Naive B cell (primary cell): Measurements from ENCODE around the gene NPHS2. TPM values are rescaled to one million over a fixed set of nuclear protein-coding genes. Genes with fewer than 3 reads are reported as not detected.
A peak's percentile ranks its signal among the peaks of the same experiment; 100 is the strongest.
"Not testable (repeated sequence)": the region's sequence is repeated elsewhere in the genome, so short reads cannot be mapped to it uniquely, and the experiment has no call there.

Experiments used
- ATAC-seq, 2 donors: fragments of 150-1000 bp; cut with Tn5 transposase; 2 replicates each; pipeline ENCODE4 v1.10.0; 2021; ENCODE audit warnings: low read depth in 2 of 2, mild to moderate bottlenecking in 2 of 2, moderate library complexity in 2 of 2
- DNase-seq: peaks from one replicate; pipeline ENCODE4 v3.0.0; 2022
- H3K27ac Mint-ChIP-seq, 6 donors: one replicate each; pipeline ENCODE4 v1.8.0; 2020 to 2022; ENCODE audit warnings: mild to moderate bottlenecking in 6 of 6, mixed read lengths in 6 of 6, moderate library complexity in 5 of 6, inconsistent platforms in 2 of 6
- H3K27me3 Mint-ChIP-seq, 3 donors: one replicate each; pipeline ENCODE4 v1.8.0; 2021 to 2022; ENCODE audit warnings: mixed read lengths in 3 of 3, mild to moderate bottlenecking in 1 of 3
- H3K36me3 Mint-ChIP-seq, 2 donors: one replicate each; pipeline ENCODE4 v1.8.0; 2020 to 2022; ENCODE audit warnings: mixed read lengths in 2 of 2, inconsistent platforms in 1 of 2, mild to moderate bottlenecking in 1 of 2
- H3K4me1 Mint-ChIP-seq, 3 donors: one replicate each; pipeline ENCODE4 v1.8.0; 2020 to 2022; ENCODE audit warnings: mixed read lengths in 3 of 3, inconsistent platforms in 1 of 3, mild to moderate bottlenecking in 1 of 3, moderate library complexity in 1 of 3
- H3K4me3 Mint-ChIP-seq, 8 donors: one replicate each; pipeline ENCODE4 v1.8.0; 2020 to 2022; ENCODE audit warnings: mild to moderate bottlenecking in 8 of 8, mixed read lengths in 8 of 8, moderate library complexity in 8 of 8, inconsistent platforms in 2 of 8
- H3K9me3 Mint-ChIP-seq, 7 donors: one replicate each; pipeline ENCODE4 v1.8.0; 2020 to 2022; ENCODE audit warnings: mixed read lengths in 7 of 7, mild to moderate bottlenecking in 5 of 7, inconsistent platforms in 2 of 7, moderate library complexity in 1 of 7
- polyA plus RNA-seq, 6 donors: library from polyadenylated mRNA; unstranded; fragments of 300-500 nt; fragmentation: Illumina TruSeq; gene quantifications; one replicate each; pipeline ENCODE4 v1.2.3, GENCODE V29; 2021; ENCODE audit warnings: low read depth in 6 of 6

NPHS2 gene
- polyA plus RNA-seq, 6 donors from 2014 or later, result not detected

DNA sequence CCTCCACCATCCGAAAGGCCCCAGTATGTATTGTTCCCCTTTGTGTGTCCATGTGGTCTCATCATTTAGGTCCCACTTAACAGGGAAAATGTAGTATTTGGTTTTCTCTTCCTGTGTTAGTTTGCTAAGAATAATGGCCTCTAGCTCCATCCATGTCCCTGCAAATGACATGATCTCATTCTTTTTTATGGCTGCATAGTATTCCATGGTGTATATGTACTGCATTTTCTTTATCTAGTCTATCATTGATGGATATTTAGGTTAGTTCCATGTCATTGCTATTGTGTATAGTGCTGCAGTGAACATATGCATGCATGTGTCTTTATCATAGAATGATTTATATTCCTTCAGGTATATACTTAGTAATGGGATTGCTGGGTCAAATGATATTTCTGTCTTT is 57.2 kb downstream of the NPHS2 start:
- not testable (repeated sequence) for H3K27ac Mint-ChIP-seq, DNase-seq, H3K4me1 Mint-ChIP-seq, H3K4me3 Mint-ChIP-seq, H3K36me3 Mint-ChIP-seq, ATAC-seq
- Mint-ChIP-seq H3K9me3 (peaks cover 2 to 12% (median 9%) of the 10 kb centered on the region in 7 donors), H3K27me3 (peaks cover 9 to 26% (median 12%) of the 10 kb centered on the region in 3 donors)

DNA sequence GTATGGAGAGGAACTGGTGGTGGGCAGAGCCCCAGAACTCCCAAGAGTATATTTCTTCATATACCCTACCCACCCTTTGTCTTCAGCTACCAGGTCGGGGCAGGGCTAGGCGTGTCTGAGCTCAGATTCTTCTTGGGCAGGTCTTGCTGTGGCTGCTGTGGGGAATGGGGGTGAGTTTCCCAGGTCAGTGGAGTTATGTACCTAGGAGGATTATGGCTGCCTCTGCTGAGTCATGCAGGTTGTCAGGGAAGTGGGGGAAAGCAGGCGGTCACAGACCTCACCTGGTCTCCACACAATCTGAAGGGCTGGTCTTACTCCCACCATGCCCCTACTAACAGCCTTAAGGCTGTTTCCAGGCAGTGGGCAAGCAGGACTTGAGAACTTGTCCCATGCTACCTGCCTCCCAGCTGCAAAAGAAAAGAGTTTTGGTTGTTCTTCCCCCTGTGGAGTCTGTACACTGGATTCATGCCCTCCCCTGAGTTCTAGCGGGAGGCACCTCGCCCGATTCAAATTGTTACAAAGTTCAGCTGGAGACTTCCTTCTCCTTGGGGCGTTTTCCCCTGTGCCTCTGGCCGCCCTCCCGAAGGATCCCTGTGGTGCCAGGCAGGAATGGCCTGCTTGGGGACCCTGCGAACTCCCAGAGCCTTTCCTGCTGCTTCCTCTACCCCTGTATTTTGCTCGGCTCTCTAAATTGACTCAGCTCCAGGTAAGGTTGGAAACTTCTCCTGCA is 58.6 kb downstream of the NPHS2 start:
- H3K4me1 Mint-ChIP-seq, result peaks cover 0 to 2% (median 0%) of the 10 kb centered on the region in 3 donors
- ATAC-seq (no peak), DNase-seq (no peak)
- H3K27me3 Mint-ChIP-seq, result peaks cover 7 to 25% (median 11%) of the 10 kb centered on the region in 3 donors
- H3K27ac Mint-ChIP-seq, result no peak overlapping the region
- no peak overlapping the region for H3K4me3 Mint-ChIP-seq
- peaks cover 4 to 23% (median 16%) of the 10 kb centered on the region in 7 donors for H3K9me3 Mint-ChIP-seq
- no peaks in the 10 kb centered on the region for H3K36me3 Mint-ChIP-seq

DNA sequence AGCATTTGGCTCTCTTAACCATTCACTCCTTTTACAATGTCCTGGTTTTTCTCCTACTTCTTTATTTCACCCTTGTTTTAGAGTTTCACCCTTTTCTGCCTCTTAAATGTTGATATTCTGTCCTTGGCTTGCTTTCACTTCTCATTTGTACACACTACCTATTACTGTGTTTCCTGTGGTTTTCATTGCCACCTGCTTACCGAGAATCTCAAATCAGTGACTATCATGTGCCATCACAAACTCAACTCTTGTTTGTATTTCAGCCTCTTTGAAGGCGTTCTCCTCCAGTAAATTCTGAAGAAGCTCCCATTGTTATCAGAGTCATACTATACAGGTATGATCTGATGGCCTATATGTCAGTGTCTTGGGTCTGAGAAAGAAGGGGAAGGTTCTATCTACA is 65.7 kb downstream of the NPHS2 start:
- no peaks in the 10 kb centered on the region for H3K27me3 Mint-ChIP-seq
- DNase-seq, result peak; percentile 0
- peak; percentile 68 to 75 for ATAC-seq
- H3K9me3 Mint-ChIP-seq, result peaks cover 3 to 19% (median 10%) of the 10 kb centered on the region in 7 donors
- H3K4me1 Mint-ChIP-seq, result peaks cover 7 to 18% (median 9%) of the 10 kb centered on the region in 3 donors
- H3K27ac Mint-ChIP-seq, result peak overlapping the region in 1 of 6 donors; percentile 3
- H3K4me3 Mint-ChIP-seq, result no peak overlapping the region
- H3K36me3 Mint-ChIP-seq, result no peaks in the 10 kb centered on the region

DNA sequence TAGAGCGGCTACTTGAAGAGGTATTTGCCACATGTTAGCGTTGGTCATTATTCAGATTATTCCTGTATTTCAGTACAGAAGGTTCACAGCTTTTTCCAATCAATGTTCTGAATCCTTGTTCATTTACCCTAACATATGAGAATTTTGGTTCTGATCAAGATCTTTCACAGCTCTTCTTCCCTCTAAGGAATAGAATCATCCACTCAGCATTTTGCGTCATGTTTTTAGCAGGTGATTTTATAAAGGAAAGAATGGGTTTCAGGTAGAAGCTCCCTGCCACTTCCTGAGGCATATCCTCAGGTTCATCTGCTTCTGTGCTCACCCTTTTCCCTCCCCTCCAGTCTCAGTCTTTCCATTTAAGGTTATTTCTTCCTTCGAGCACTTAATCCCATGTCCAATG is 66.4 kb downstream of the NPHS2 start:
- Mint-ChIP-seq H3K36me3 (no peaks in the 10 kb centered on the region), H3K27me3 (no peaks in the 10 kb centered on the region), H3K4me3 (peak overlapping the region in 1 of 8 donors; percentile 54), H3K4me1 (peaks cover 7 to 18% (median 9%) of the 10 kb centered on the region in 3 donors), H3K9me3 (peaks cover 3 to 19% (median 8%) of the 10 kb centered on the region in 7 donors), H3K27ac (no peak overlapping the region)
- DNase-seq (no peak), ATAC-seq (no peak)

DNA sequence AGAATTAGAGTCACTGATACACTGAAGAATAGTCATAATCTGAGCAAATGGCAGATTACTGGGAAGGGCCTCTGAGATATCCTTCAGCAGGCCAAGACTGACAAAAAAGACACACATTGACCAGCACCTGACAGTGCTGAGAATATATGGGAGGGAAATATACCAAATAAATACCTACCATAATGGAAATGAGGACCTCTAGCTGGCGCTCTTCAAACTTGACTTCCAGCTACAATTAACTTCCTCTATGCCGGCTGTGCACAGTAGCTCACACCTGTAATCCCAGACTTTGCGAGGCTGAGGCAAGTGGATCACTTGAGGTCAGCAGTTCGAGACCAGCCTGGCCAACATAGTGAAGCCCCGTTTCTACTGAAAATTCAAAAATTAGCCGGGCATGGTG is 69.5 kb downstream of the NPHS2 start:
- Mint-ChIP-seq H3K27me3 (no peaks in the 10 kb centered on the region), H3K36me3 (no peaks in the 10 kb centered on the region), H3K4me3 (no peak overlapping the region), H3K4me1 (peaks cover 7 to 16% (median 9%) of the 10 kb centered on the region in 3 donors), H3K9me3 (peaks cover 0 to 4% (median 0%) of the 10 kb centered on the region in 7 donors), H3K27ac (no peak overlapping the region)
- ATAC-seq, result no peak
- no peak for DNase-seq

Other genes starting within 250 kb of the NPHS2 start
- under 1 TPM in 1 of 6 donors, not detected in 5; 0.08 TPM for gene AXDND1, start 210.0 kb downstream of the NPHS2 start, polyA plus RNA-seq
- gene TDRD5, start 15.9 kb upstream of the NPHS2 start, polyA plus RNA-seq, result not detected
- gene FAM163A, start 167.3 kb upstream of the NPHS2 start, polyA plus RNA-seq, result not detected